ENCODE data around the gene ICE2.
"Not testable (repeated sequence)": the region's sequence is repeated elsewhere in the genome, so short reads cannot be mapped to it uniquely, and the experiment has no call there.

The ICE2 gene

DNA sequence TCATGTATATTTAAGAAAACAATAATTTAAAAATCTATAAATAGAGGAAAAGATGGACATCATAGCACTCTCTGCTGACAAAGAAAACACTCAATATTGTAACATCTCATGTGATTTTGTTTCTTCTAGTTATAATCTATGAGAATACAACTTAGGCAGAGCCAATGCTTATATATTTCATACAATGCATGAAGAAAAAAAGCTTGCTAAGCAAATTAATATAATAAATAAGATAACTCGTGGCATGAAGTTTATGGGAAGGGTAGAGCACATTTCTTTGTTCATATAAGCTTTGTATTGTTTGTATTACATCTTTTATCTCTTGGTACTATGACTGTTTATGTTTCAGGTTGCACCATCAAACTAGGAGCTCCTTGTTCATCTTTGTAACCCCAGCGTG, 73.5 kb downstream of the ICE2 start:
- no peak for DNase-seq

DNA sequence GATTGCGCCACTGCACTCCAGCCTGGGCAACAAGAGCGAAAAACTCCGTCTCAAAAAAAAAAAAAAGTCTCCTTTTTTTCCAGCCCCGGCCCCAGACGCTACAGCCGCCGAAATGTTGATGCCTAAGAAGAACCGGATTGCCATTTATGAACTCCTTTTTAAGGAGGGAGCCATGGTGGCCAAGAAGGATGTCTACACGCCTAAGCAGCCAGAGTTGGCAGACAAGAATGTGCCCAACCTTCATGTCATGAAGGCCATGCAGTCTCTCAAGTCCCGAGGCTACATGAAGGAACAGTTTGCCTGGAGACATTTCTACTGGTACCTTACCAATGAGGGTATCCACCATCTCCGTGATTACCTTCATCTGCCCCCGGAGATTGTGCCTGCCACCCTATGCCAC, 74.6 kb downstream of the ICE2 start:
- DNase-seq: not testable (repeated sequence)

DNA sequence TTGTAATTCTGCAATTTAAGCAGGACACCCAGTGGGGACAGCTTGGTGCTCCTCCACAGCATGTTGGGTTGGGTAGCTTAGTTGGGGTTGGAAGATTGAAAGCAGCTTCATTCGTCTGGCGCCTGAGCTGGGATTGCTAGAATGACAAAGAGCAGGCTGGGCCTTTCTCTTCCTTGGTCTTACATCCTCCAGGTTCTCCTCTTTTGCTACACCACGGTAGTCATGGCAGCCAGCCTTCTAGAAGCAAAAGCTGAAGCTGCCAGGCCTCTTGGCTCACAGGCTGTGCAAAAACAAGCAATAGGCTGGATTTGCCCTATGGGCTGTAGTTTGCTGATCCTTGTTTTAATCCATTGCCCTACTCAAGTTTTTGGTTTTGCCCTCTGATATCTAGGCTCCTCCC, 78.0 kb downstream of the ICE2 start:
- DNase-seq: no peak

DNA sequence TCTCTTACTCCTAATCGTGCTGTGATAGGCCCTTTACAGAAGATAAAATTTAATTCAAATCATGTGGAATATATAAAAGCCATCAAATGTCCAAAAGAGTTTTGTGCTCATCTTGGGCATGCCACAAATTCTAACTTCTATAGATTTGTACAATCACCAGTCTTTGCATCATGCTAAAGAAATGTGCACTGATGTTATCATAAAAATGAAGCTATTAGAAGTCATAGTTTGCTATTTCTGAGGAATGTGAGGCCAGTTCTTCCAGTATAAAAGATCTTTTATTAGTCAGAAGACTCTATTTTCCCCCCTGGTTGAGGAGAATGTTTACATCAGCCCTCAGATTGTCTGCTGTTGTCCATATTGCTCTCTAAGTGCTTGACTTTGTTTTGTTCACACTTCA, 79.0 kb downstream of the ICE2 start:
- DNase-seq: no peak

DNA sequence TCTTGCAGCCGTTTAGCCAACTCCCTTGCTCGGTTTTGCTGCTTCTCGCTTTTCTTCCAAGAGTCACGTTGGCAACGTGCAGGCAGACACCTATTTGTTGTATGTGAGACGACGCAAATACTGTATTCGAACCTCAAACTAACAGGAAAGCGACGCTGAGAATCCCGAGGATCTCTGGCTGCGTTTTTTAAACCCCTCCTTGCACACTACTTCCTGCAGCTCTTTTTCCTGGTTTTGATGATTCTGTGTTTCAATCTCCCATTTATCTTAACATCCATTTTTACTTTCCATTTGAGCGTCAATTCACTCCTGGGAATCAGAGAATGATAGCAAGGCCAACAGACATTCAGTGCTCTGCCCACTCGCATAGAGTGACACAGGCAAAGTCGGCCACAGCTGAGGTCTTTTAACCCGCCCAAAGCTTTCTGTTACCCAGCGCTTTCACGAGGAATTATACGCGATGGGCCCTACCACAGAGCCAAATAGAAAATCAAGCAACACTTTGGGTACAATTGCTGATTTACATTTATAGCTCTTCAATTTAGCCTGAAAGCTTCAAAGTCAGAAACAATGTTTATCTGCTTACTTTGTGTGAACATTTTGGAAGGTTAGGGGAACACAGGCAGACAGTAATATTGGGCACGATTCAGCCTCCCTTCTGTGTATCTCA, 79.6 kb downstream of the ICE2 start:
- no peak for DNase-seq

DNA sequence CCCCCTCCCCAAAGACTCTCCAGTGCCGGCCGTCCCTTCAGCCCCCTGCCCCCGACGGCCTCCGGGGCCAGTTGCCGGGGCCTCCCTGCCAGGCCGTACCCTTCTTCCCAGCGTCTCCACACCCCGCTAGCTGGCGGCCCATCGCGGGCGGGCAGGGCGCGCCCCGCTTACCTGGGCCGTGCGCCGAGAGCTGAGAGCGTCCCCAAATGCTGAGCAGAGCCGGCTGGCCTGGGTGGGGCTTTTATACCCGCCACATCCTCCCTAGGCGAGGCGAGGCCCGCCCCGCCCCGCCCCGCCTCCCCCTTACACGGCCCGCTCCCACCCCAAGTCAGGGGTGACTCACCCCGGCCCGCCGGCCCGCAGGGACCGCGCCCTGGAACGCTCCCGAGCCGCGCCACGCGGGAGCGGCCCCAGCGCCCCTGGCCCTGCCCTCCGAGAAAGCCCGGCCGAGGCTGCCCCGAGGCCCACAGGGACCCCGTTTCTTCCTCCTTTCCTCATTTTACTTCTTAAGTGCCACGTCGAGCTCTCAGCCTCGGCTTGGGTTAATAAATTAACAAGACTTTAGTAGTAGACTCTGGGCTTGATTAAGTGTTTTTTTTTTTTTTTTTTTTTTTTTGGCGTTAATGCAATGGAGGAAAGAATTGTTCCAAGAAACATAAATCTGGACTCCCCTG, 81.0 kb downstream of the ICE2 start, which contains the start of gene ANXA2:
TSS of gene ANXA2 (minus strand) at position 215 of the 674 bp plus-strand sequence. CDS start 11,911 bp downstream, outside the sequence.
- DNase-seq: no peak

GRCh38 chr15:60396958-60397771, 81.8 kb downstream of the ICE2 start:
- no peak for DNase-seq

GRCh38 chr15:60396560-60396957, 82.4 kb downstream of the ICE2 start:
- no peak for DNase-seq

DNA sequence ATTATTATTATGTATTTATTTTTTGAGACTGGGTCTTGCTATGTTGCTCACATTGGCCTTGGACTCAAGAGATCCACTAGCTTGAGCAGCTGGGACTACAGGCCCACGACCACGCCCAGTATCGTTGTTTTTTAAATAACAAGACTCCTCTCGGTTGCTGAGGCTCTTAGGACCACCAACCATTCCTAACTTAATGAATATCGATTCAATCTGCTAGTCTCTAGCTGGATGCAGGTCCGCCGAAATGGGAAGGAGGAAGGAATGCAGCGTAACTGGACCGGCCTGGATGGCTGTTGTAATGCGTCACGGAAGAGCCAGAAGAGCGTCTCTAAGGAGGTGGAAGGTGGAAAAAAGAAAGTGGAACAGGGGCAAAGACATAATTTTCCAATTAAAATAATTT, 82.8 kb downstream of the ICE2 start:
- no peak for DNase-seq

GRCh38 chr15:60395276-60396011, 83.5 kb downstream of the ICE2 start:
- no peak for DNase-seq

DNA sequence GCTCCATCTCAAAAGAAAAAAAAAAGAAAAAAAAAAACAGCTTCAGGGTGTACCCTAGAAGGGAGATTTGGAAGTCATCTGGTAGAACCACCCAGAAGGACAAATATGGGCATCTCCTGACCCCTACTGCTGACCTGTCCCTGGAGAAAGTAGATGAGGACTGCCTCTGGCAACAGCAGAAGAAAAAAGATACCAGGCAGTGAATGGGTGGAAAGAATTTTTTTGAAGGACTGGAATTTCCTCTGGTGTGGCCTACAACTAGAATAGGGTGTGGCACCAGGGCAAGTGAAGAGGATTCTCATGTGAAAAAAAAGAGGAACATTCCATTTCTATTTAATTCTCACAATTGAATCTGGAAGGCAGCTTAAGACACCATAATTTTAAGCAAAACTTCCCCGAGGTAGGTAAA, 84.2 kb downstream of the ICE2 start:
- DNase-seq: no peak

GRCh38 chr15:60392986-60393790, 85.8 kb downstream of the ICE2 start:
- no peak for DNase-seq

DNA sequence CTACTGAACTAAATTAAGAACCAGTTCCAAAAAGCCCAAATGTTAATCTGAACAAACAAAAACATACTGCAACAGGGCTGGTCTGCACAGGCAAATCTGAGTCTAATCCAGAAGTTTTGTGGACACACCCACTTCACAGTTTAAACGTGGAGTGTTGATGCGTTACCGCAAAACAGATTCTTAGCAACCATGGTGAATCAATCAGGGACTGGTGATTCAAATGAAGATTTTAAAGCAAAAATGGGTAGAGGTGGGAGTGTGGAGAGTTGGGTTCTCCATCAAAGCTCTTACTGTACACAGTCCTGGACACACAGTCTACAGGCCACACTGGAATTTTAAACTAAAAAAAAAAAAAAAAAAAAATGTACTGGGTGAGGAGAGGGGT, 86.3 kb downstream of the ICE2 start:
- DNase-seq: no peak

DNA sequence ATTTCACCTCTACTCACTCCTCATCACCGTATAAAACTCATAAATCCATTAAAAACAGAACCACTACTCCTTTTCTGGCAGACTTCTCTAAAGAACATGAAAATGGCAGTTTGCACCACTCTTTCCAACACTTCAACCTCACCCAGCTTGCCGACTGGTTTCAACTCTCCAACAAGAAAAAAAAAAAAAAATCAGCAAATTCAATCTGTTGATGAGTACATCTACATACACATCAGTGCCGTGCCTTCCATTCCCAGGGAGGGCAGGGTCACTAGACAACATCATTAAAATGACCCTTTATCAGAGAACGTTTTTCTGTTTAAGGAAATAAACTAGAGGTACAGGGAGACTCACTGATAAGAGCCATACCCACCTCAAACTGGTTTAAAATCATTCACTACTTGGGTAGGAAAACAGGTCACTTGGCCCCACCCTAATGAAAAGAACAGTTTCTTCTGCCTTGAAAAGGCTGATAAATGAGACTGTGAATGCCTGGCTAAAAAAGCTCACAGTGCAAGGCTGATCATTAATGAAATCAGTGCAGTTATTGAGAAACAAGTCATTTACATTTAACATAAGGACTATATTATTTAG, 87.1 kb downstream of the ICE2 start:
- no peak for DNase-seq

GRCh38 chr15:60390871-60391501, 88.0 kb downstream of the ICE2 start:
- no peak for DNase-seq

DNA sequence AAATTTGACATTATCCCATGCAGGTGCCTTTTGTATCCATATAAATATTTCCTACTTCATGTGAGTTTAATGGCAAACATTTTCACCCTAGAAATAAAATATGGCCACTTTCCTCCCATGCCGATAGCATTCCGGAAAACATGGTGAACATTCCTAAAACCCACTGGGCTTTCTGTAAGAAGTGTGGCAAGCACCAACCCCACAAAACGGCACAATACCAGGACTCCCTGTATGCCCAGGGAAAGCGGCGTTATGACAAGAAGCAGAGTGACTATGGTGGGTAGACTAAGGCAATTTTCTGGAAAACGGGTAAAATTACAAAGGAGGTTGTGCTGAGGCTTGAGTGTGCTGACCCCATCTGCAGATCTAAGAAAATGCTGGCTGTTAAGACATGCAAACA, 88.7 kb downstream of the ICE2 start:
- DNase-seq: no peak

DNA sequence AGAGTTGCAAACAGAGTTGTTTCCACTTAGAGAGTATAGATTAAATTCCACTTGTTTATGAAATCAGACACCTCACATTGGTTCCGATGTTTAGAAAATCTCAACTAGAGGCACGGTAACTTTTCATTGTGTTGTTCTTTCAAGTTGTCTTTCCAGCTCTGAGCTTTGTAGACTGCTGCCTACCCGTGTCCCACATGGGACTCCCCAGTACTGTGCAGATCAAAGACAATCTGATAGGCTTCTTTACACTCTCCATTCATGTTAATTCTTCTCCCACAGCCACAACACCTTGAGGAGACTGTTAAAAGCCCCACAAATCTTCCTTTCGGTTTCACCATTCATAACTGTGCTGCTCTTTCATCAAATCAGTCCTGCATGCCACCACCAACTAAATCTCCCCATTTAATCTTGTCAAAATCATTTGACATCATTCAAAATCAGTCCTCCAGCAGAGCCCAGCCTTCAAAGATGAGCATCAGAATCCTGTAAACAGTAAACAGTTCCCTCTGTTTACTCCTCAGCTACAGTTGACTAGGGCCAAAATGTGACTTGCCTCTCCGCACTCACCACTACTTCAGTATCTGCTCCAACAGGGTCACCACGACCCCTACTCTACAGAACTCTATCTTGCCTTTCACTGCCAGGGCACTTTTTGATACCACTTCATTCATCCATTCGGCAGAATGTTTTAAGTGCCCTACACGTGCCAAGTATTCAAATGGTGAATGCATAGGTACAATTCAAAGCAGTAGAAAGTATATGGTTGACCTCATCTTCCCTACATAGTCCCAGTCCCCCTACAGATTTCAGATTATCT, 89.5 kb downstream of the ICE2 start:
- no peak for DNase-seq

GRCh38 chr15:60387321-60387720, 91.6 kb downstream of the ICE2 start:
- no peak for DNase-seq

GRCh38 chr15:60386615-60387014, 92.3 kb downstream of the ICE2 start:
- DNase-seq: no peak
